MM.1S (cell line): Measurements from ENCODE around the gene EVA1C.

Experiments used
- DNase-seq: peaks from one replicate; pipeline ENCODE4 v3.0.0-alpha.2; 2015
- H2AFZ ChIP-seq: fragments of 300-600 bp; sonication (generic); 2 replicates; pipeline ENCODE4 v1.6.0; 2016; ENCODE audit warnings: antibody characterized with exemption, low read length
- H3F3A ChIP-seq: fragments of 300-600 bp; sonication (generic); 2 replicates; pipeline ENCODE4 v1.6.1; 2016; ENCODE audit warnings: mild to moderate bottlenecking, antibody characterized with exemption, low read length, moderate library complexity, mixed read lengths; ENCODE audit not compliant: insufficient read depth
- H3K27ac ChIP-seq: fragments of 300-600 bp; sonication (generic); 2 replicates; pipeline ENCODE4 v1.5.1; 2016; ENCODE audit warnings: mild to moderate bottlenecking, low read length
- H3K27me3 ChIP-seq: fragments of 300-600 bp; sonication (generic); replicated peaks from 2 replicates; pipeline ENCODE4 v1.6.0; 2016; ENCODE audit warnings: low read length; ENCODE audit not compliant: insufficient read depth
- H3K36me3 ChIP-seq: fragments of 300-600 bp; sonication (generic); replicated peaks from 2 replicates; pipeline ENCODE4 v1.6.1; 2016; ENCODE audit warnings: mild to moderate bottlenecking, low read length, mixed read lengths; ENCODE audit not compliant: insufficient read depth
- H3K4me1 ChIP-seq: fragments of 300-600 bp; sonication (generic); 2 replicates; pipeline ENCODE4 v1.6.1; 2016; ENCODE audit warnings: low read length, mixed read lengths
- H3K4me2 ChIP-seq: fragments of 300-600 bp; sonication (generic); 2 replicates; pipeline ENCODE4 v1.6.0; 2016; ENCODE audit warnings: low read depth, low read length
- H3K4me3 ChIP-seq: fragments of 300-600 bp; sonication (generic); 2 replicates; pipeline ENCODE4 v1.5.1; 2016; ENCODE audit warnings: low read length, mixed read lengths
- H3K79me2 ChIP-seq: fragments of 300-600 bp; sonication (generic); 2 replicates; pipeline ENCODE4 v1.6.1; 2016; ENCODE audit warnings: mixed run types, low read length, mixed read lengths
- H3K9ac ChIP-seq: fragments of 300-600 bp; sonication (generic); 2 replicates; pipeline ENCODE4 v1.6.1; 2016; ENCODE audit warnings: low read length, mixed read lengths
- H3K9me2 ChIP-seq: fragments of 300-600 bp; sonication (generic); replicated peaks from 2 replicates; pipeline ENCODE4 v1.6.1; 2016; ENCODE audit warnings: mild to moderate bottlenecking, low read length, mixed read lengths; ENCODE audit not compliant: insufficient read depth
- H3K9me3 ChIP-seq: fragments of 300-600 bp; sonication (generic); replicated peaks from 2 replicates; pipeline ENCODE4 v1.6.1; 2016; ENCODE audit warnings: mild to moderate bottlenecking, low read length, mixed read lengths; ENCODE audit not compliant: insufficient read depth
- H4K20me1 ChIP-seq: fragments of 300-600 bp; sonication (generic); 2 replicates; pipeline ENCODE4 v1.6.1; 2016; ENCODE audit warnings: mild to moderate bottlenecking, low read length, moderate library complexity, mixed read lengths; ENCODE audit not compliant: insufficient read depth
- CTCF ChIP-seq: fragments of 300-600 bp; sonication (generic); IDR thresholded peaks from 2 replicates; pipeline ENCODE4 v1.5.1; 2016; ENCODE audit warnings: antibody characterized with exemption, low read length, mixed read lengths
- EZH2 ChIP-seq: fragments of 300-600 bp; sonication (generic); optimal IDR thresholded peaks from 2 replicates; pipeline ENCODE3; 2017; ENCODE audit warnings: low read depth, mild to moderate bottlenecking, antibody characterized with exemption, low read length, mixed read lengths
- EZH2phosphoT487 ChIP-seq: fragments of 300-600 bp; sonication (generic); IDR thresholded peaks from 2 replicates; pipeline ENCODE4 v1.6.1; 2018; ENCODE audit warnings: antibody characterized with exemption, low read length

Gene EVA1C

GRCh38 chr21:32545948-32546441, 133.5 kb downstream of the EVA1C start:
- H3K9me2 ChIP-seq = no peaks in the 10 kb centered on the region
- H4K20me1 ChIP-seq = no peaks in the 10 kb centered on the region
- no peaks in the 10 kb centered on the region for H3K79me2 ChIP-seq
- no peak overlapping the region for H3K4me3 ChIP-seq
- no peaks in the 10 kb centered on the region for H3K4me1 ChIP-seq
- H3K27ac ChIP-seq = no peak overlapping the region
- DNase-seq = peak; percentile 6
- H3K4me2 ChIP-seq = no peak overlapping the region
- H3K36me3 ChIP-seq = no peaks in the 10 kb centered on the region
- H3K9me3 ChIP-seq = no peaks in the 10 kb centered on the region
- no peaks in the 10 kb centered on the region for H3K27me3 ChIP-seq
- no peak overlapping the region for H2AFZ ChIP-seq
- no peak for TF ChIP-seq EZH2phosphoT487
- no peak for TF ChIP-seq EZH2
- TF ChIP-seq CTCF = no peak
- no peak overlapping the region for H3K9ac ChIP-seq
- no peaks in the 10 kb centered on the region for H3F3A ChIP-seq

- no peaks in the 10 kb centered on the region for H3K4me1 ChIP-seq
- no peak overlapping the region for H3K4me3 ChIP-seq
- no peaks in the 10 kb centered on the region for H3K36me3 ChIP-seq
- H3K79me2 ChIP-seq = no peaks in the 10 kb centered on the region
- H3K4me2 ChIP-seq = no peak overlapping the region
- H3K9me3 ChIP-seq = no peaks in the 10 kb centered on the region
- H3K27ac ChIP-seq = no peak overlapping the region
- H2AFZ ChIP-seq = no peak overlapping the region
- H3K27me3 ChIP-seq = no peaks in the 10 kb centered on the region
- peak; percentile 0 for DNase-seq
- no peaks in the 10 kb centered on the region for H3F3A ChIP-seq
- no peaks in the 10 kb centered on the region for H3K9me2 ChIP-seq
- TF ChIP-seq EZH2 (no peak), CTCF (no peak), EZH2phosphoT487 (no peak)
- H4K20me1 ChIP-seq = no peaks in the 10 kb centered on the region
- H3K9ac ChIP-seq = no peak overlapping the region
Observed at GRCh38 chr21:32547018-32547417, 134.5 kb downstream of the EVA1C start.

- Histone ChIP-seq H3K4me3 (no peak overlapping the region), H4K20me1 (no peaks in the 10 kb centered on the region)
- TF ChIP-seq CTCF = no peak
- no peak for TF ChIP-seq EZH2
- TF ChIP-seq EZH2phosphoT487 = no peak
Observed at GRCh38 chr21:32548978-32549377, 136.5 kb downstream of the EVA1C start.

More at GRCh38 chr21:32548978-32549377, 136.5 kb downstream of the EVA1C start:
- Histone ChIP-seq H3K36me3 (no peaks in the 10 kb centered on the region), H3K4me1 (no peaks in the 10 kb centered on the region), H3K9ac (no peak overlapping the region), H3F3A (no peaks in the 10 kb centered on the region), H3K9me3 (no peaks in the 10 kb centered on the region), H3K9me2 (no peaks in the 10 kb centered on the region), H3K4me2 (no peak overlapping the region), H3K79me2 (no peaks in the 10 kb centered on the region), H3K27me3 (no peaks in the 10 kb centered on the region), H3K27ac (no peak overlapping the region), H2AFZ (no peak overlapping the region)
- DNase-seq = peak; percentile 2
